ELF-1 (cell line): ENCODE data around the gene AVEN.

Experiments
- DNase-seq: peaks from one replicate; pipeline ENCODE4 v3.0.0-alpha.2; 2016; ENCODE audit warnings: low read depth, low spot score

The AVEN gene

DNA sequence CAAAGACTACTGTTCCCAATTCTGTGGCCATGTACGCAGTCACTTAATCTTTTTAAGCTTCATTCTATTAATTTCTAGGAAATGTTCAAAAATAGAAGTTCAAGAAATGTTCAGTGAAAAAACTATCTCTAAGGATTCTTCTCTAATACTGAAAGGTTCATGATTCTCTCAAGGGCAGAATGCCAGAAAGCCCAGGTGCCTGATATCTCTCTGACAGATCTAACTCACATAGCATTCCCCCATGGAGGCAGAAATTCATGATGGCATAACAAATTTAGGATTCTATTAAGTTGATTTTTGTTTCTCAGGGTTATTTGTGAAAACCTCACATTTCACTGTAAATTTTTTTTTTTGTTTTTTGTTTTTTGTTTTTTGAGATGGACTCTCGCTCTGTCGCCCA, 53.3 kb downstream of the AVEN start:
- no peak for DNase-seq

DNA sequence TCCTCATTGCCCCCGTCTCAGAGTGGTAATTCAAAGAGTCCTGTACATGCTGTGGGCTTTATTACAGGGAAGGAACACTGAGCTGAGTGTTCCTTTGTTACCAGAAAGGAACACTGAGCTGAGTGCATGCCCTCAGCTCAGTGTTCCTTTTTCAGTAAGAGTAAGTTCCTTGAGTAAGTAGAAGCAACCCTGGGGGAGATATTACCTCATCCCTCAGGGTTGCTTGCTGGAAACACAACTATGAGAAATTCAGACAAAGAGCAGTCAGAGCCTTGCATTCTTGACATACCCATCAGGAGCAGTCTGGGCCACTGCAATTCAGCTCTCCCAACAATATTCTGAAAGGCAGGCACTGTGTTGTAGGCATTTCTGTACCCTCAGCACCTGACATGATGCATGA, 53.7 kb downstream of the AVEN start:
- peak; percentile 74 for DNase-seq

DNA sequence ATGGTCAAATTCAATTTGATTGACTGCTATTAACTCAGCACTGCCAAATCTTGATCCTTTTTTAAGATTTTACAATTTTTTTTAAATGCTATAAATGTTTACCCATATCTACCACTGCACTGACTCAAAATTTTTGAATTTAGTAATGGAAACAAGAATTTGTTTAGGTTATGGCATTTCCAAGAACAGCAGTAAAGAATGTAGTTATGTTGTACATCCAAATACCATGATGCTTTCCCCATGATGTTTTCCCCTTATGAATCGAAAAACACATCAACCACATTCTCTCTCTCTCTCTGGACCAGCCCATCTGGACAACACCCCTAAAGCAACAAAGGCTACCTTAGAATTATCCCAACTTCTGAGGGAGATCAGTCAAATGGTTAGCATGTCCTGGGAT, 56.5 kb downstream of the AVEN start:
- no peak for DNase-seq

DNA sequence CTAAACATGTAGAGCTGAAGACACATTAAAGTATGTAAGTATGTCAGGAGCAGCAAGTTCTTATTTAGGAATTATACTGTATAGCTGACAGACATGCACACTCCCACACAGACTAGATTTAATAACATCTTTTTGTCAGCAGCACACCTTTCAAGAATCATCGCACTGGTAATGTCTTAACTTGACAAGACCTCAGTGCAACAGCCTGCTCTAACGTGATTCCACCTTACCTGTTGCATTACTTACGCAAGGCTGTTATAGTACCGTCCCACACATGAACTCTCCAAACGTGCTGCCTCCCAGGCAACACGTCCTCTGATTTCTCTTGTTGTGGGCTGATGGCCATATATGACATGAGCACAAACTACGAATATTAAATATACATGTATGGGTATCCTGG, 58.8 kb downstream of the AVEN start:
- DNase-seq = no peak

DNA sequence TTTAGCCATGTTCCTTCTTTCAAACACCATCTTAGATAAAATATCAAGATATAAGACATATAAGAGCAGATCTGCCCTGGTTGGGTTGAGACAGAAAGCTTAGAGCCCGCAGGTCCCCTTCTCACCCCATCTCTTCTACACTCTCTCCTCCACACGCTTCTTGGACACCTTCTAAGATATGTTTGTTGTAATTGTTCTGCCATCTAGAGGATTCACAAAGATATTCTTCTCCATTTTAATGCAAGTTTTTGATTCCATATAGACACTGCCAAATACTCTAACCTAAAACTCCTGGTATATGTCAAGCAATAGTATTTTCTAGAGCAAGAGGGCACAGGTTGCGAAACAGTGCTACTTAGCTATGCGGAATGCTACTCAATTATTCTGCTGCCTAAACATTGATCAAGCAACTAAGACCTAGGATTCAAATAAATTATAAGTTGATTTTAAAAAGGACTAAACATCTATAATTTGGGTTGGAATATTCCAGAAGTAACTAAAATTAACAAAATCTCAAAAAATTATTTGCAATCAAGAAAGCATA, 63.9 kb downstream of the AVEN start:
- DNase-seq = no peak

DNA sequence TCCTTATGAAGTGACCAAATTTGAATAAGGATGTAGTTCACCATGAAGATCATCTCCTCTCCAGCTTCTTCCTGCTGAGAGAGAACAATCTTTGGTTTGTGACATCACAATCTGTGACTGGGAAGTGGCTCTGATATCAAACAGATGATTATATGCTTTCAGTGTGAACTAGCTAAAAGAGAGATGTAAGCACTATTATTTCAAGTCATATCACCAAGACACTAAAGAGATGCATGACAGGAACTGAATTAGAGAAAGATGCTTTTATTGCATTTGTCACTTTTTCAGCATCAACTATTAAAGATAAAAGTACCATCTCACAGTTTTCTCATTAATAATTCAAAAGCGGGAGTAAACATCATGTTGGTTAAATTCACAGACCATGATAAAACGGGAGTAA, 67.2 kb downstream of the AVEN start:
- DNase-seq = no peak

DNA sequence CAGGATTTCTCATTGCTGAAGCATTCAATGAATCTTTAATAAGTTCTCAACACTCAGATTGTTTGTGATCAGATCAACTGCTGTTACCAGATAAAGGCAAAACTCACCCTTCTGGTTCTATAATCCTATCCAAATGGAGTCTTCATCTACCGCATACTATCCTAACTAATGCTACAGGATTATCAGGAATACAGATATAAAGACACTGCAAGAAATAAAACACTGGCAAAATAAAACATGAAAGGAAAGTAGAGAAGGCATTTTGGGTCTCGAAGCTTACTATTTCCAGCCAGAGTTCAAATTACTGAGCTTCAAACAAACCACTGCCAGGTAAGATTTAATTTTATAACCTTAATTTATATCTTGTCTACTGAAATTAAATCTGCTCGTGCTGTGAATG, 70.2 kb downstream of the AVEN start:
- DNase-seq = no peak

DNA sequence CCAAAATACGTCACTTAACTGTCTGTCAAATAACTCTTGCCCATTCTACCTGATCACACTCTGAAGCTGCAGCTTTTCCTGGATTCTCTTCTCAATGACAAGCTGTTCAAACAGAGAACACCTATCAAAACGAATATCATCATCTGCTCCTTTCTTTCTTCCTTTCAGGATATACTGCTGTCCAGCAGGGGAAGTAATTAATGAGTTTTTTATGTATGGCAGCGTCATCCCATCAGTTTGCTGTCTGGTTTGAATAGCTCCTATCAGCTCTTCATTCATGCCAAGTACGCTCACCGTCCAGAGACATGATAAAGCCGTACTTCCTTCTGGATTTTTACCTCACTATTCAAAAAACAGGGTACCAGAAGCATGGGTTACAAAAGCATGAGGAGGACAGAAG, 70.8 kb downstream of the AVEN start, which contains the start of gene CHRM5:
TSS of gene CHRM5 (plus strand) at position 274 of the 400 bp plus-strand sequence. CDS start 94,221 bp downstream, outside the sequence.
- no peak for DNase-seq

DNA sequence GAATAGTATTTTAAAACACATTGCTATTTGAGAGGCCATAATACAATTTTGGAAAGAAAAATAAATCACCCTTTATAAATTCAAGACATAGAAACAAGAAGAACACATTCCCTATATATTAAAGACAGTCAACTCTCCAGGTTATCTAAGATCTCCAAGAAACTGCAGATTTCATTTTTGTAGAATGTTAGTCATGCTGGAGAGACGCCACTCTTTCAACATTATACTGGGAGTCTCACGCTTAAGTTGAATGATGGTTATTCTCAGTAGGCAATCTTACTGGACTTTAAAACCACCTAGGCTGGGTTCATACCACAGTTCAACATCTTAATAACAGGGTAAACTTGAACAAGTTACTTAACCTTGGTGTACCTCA, 74.4 kb downstream of the AVEN start:
- no peak for DNase-seq

DNA sequence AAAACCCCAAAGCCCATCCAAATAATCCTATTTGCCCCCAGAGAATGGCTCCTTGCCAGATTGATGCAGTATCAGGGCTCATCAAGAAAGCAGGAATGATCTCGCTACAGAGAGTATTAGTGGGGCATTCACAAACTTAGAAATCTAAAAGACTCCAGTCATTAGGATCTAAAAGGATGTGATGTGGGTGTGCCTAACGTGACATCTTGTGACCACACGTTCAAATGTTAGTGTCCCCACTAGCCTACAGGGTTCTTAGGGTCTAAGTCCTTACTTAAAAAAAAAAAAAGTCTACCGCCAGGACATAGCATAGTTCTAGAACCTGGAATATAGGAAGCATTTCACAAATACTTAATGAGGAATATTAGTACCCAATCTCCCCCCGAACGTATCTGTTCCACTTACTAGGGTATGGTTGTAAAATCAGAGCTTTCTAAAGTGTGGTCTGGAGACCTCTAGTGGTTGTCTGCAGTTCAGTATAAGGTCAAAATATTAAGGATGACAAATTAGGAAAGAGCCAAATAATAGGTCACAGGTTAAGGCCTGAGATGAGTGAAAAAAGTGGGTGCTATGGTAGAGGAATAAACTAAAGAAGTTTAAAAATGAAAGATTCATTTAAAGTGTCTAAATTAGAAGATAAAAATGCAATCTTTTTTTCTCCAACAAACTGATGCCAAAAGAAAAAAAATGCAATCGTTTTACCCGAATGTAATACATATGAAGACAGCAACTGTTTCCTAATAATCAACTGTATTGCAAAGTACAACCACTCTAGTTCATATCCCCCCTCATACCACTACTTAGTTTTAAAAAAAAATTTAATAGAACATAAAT, 75.0 kb downstream of the AVEN start:
- DNase-seq = peak; percentile 16

DNA sequence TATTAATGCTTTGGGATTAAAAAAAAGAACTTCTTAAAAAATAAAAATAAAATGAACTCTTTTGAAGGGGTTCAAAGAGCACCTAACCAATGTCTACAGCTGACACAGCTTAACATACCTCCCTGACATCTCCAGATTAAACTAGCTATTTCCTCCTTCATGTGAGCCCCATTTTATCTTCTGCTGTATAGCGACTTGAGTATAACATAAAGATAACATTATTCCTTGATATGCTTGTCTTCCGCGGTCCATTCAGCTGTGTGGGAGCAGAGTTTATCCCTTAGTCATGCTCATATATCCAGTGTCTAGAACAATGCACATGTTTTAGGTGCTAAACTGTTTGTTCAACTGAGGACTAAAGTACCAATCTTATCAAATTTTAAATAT, 78.5 kb downstream of the AVEN start:
- DNase-seq = no peak

DNA sequence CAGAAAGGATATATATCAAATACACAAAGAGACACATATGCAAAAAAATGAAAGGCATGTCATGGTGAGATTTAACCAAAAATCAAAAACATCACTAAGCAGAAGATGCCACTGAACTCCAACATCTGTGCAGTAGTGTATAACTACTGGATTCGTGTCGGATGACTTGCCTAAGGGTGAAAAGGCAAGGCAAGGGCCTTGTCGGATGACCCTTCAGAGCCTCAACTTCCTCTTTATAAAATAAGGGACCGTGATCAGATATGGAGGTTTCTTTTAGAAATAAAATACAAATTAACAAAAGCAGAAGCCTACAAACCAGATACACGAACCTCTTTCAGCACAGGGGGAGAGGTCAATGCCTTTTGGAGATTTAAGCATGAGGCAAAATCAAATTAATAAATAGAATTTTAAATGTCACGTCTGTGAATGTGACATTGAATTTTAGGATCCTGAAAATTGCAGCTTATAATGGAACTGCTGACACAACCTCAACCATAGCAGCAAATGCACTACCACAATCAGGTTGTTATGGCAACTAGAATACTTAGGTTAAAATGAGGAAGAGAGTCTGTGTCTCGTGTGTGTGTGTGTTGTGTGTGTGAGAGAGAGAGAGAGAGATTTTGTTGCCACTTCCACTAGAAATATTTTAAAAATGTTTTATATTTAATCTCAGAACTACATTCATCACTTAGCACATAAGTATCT, 79.0 kb downstream of the AVEN start:
- DNase-seq = no peak

DNA sequence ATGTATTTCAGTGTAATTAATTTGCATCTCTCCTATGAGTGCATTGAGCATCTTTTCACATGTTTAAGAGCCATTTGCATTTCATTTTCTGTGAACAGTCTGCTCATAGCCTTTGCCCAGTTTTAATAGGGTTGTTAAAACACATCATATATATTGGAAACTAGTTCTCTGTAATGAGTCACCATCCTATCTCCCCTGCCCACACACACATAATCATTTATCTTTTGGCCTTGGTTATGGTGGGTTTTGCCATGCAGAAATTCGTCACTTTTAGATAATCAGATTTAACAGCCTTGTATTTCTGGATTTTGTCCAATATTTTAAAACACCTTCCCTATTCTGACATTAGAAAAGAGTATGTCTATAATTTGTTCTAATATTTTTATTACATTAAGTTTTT, 82.6 kb downstream of the AVEN start:
- DNase-seq = no peak

DNA sequence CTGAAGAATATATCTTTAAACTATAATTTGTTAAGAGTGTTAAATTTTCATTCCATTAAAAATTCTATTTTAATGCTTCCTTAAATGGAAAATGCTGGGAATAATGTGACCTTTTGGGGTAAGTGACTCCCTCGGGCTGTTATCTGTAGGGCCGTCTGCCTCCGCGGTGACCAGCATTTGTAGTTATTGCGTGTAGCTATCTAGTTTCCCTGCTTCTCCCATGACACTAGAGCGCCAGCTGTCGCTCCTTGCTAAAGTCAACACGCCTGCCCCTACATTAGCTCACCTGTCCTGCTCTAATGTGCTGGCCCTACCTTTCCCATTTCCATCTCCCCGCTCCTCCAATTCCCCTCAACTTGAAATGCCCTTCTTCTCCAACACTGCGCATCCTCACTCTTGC, 83.1 kb downstream of the AVEN start:
- no peak for DNase-seq

DNA sequence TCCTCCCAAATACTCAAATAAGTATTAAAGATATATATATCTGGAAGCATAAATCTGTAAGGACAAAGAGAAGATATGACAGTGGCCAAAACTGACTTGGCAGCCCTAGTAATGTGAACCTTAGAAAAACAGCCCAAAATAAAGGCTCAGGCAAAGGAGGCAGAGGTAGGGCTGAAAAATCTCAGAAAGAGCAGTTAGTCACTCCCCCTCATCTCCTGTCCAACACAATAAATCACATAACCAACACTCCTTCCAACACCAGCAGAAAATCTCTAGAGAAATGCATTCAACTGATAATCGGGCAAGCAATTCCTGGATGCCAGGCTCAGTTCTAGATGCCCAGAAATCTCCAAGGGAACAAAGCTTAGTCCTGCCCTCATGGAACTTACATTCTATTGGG, 92.9 kb downstream of the AVEN start:
- DNase-seq = no peak

DNA sequence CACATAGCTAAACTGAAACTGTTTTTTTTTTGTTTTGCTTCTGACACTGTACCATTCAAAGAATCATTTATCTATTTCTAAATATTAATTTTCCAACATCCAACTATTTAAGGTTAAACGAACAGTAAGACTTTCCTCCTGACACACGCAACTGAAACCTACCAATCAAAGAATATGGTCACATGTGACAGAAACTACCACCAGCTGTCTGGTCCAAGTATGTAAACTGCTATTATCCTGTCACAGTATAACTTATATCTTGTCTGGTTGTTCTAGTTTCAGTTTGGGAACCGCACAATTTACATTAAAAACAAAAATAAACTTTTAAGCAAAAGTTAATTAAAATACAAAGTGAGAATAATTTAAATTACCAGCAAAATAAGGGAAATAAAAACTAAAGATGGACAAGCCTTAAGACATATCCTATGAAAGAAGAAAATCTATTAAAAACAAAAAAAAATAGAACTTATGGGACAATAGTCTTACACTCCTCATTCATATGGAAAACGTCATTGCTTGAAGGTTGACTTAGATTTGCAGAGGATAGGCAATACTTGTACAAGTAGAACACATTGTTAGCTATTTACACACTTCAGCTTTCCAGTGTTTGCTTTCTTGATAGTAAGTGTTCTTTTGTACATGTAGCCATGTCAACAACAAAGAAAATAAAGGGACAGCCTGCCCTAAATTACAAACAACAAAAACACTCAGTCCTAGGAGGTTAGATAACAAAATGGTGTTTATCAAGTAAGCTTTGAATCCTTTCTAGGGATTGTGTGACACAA, 97.5 kb downstream of the AVEN start:
- DNase-seq = no peak

DNA sequence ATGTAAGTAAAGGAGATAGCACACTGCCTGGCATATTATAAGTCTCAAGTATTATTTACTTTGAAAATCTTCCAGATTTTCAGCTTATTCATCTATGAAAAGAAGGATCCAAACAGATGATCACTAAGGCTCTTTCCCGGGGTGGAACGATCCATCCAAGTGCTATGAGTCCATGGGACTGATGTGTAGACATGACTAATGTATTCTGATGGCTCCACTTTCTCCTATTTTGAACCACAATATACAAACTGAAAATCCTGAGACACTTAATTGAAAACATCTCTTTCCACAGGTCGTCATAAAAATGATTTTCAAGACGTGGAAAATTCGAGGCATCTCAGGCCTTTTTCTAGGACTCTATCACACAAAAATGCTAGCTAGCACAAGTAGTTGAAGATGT, 104.1 kb downstream of the AVEN start:
- no peak for DNase-seq

DNA sequence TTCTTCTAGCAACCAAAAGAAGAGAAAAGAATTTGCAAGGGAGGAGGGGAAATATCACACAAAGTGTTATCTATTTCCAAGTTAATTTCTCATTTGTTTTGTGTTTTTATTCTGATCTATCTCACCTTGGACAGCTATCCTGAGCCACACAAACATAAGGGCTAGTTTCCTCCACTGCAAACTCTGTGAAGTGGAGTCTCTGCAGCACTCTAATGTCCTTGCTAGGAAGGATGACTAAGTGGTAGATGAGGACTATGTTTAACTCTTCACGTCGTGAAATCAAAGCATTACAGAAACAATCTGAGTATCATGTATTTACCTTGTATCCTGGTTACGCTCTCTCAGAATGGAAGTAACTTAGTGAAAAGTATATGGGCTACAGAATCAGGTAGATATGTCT, 104.6 kb downstream of the AVEN start:
- DNase-seq = no peak

DNA sequence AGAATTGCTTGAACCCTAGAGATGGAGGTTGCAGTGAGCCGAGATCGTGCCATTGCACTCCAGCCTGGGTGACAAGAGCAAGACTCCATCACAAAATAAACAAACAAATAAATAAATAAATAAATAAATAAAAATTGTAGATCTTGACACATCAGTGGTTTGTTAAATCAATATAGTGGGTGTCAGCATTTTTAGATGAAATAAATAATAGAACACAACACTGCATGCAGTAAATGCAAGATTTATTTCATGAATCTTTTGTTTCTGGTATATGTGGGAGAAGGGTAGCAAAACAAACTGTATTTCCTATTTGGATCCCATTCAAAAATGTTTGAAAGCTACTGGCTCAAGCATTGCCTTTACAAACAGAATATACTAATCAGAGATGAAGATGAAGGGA, 106.3 kb downstream of the AVEN start:
- DNase-seq = no peak

DNA sequence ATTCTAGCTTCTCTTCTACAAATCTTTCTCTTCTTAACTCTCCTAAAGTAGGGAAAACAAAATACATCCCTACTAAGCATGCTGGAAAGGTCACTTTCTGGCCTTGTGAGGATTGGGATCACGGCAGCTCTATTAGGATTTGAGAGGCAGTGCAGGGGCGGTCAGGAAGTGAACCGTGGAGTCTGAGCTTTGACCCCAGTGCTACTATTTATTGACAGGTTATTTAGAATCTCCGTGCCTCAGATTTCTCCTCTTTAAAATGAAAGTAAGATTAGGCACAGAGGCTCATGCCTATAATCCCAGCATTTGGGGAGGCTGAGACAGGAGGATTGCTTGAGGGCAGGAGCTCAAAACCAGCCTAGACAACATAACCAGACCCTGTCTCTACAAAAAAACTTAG, 112.7 kb downstream of the AVEN start:
- DNase-seq = no peak

DNA sequence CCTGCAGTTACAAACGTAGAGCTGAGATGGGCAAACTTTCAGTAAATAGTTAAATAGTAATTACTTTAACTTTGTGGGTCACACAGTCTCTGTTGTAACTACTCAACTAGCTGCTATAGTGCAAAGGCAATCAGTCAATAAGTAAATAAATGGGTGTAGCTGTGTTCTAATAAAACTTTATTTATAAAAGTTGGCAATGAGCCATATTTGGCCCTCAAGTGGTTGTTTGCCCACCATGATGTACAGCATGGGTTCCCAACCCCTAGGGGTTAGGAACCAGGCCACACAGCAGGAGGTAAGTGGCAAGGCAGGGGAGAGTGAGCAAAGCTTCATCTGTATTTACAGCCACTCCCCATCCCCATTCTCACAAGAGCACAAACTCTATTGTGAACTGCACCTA, 115.6 kb downstream of the AVEN start:
- DNase-seq = no peak
